Measurements from ENCODE around the gene VPS29.
"Not testable (repeated sequence)": the region's sequence is repeated elsewhere in the genome, so short reads cannot be mapped to it uniquely, and the experiment has no call there.

The VPS29 gene

GRCh38 chr12:110528277-110528839, 26.4 kb upstream of the VPS29 start:
- DNase-seq (ENCODE audit: low read depth), result peak; percentile 71
- no peak for TF ChIP-seq CTCF (IDR thresholded peaks at IDR 0.05; ENCODE audit: low read depth, low read length, missing control alignments)
- H3K4me3 ChIP-seq (ENCODE audit: low read depth, low read length), result no peak overlapping the region

GRCh38 chr12:110520876-110521712, 19.2 kb upstream of the VPS29 start:
- H3K4me3 ChIP-seq (ENCODE audit: low read depth, low read length); DNase-seq (ENCODE audit: low read depth): not testable (repeated sequence)

GRCh38 chr12:110518014-110518413, 16.1 kb upstream of the VPS29 start:
- H3K4me3 ChIP-seq (ENCODE audit: low read depth, low read length); DNase-seq (ENCODE audit: low read depth): not testable (repeated sequence)

GRCh38 chr12:110516995-110517394, 15.1 kb upstream of the VPS29 start:
- no peak for TF ChIP-seq CTCF (IDR thresholded peaks at IDR 0.05; ENCODE audit: low read depth, low read length, missing control alignments)
- DNase-seq (ENCODE audit: low read depth), result no peak
- H3K4me3 ChIP-seq (ENCODE audit: low read depth, low read length), result no peak overlapping the region

GRCh38 chr12:110514363-110514762, 12.5 kb upstream of the VPS29 start:
- no peak overlapping the region for H3K4me3 ChIP-seq (ENCODE audit: low read depth, low read length)
- no peak for TF ChIP-seq CTCF (IDR thresholded peaks at IDR 0.05; ENCODE audit: low read depth, low read length, missing control alignments)
- no peak for DNase-seq (ENCODE audit: low read depth)

GRCh38 chr12:110513842-110514241, 11.9 kb upstream of the VPS29 start:
- TF ChIP-seq CTCF (IDR thresholded peaks at IDR 0.05; ENCODE audit: low read depth, low read length, missing control alignments), result no peak
- no peak overlapping the region for H3K4me3 ChIP-seq (ENCODE audit: low read depth, low read length)
- no peak for DNase-seq (ENCODE audit: low read depth)

GRCh38 chr12:110508071-110508586, 6.2 kb upstream of the VPS29 start:
- no peak for TF ChIP-seq CTCF (IDR thresholded peaks at IDR 0.05; ENCODE audit: low read depth, low read length, missing control alignments)
- H3K4me3 ChIP-seq (ENCODE audit: low read depth, low read length), result no peak overlapping the region
- no peak for DNase-seq (ENCODE audit: low read depth)

- no peak for TF ChIP-seq CTCF (IDR thresholded peaks at IDR 0.05; ENCODE audit: low read depth, low read length, missing control alignments)
- no peak overlapping the region for H3K4me3 ChIP-seq (ENCODE audit: low read depth, low read length)
- DNase-seq (ENCODE audit: low read depth), result no peak
These were observed 3.4 kb upstream of the VPS29 start for GRCh38 chr12:110505332-110505731.

Data from GM12864 (cell line).